Gastrocnemius medialis (tissue), 4 donors: Measurements from ENCODE around the gene CEMP1.
"Not testable (repeated sequence)": the region's sequence is repeated elsewhere in the genome, so short reads cannot be mapped to it uniquely, and the experiment has no call there.

Experiments
- POLR2A ChIP-seq, 2 donors: fragments of 450-650 bp; IDR thresholded peaks; one replicate each; pipeline ENCODE4 v1.6.1; 2017; ENCODE audit warnings: antibody characterized with exemption in 2 of 2, mild to moderate bottlenecking in 2 of 2, moderate library complexity in 2 of 2
- TF ChIP-seq, protein P1 (sequence below), 5 experiments: fragments of 450-650 bp in 3 of 5; fragments of 200-600 bp in 2 of 5; sonication (generic) in 2 of 5; IDR thresholded peaks in 4 of 5; conservative IDR thresholded peaks in 1 of 5; 1 replicate in 4 of 5; 2 replicates in 1 of 5; pipeline ENCODE4 v1.5.1; 2016 to 2019; ENCODE audit warnings: antibody characterized with exemption in 5 of 5, mild to moderate bottlenecking in 3 of 5, moderate library complexity in 3 of 5

DNA sequence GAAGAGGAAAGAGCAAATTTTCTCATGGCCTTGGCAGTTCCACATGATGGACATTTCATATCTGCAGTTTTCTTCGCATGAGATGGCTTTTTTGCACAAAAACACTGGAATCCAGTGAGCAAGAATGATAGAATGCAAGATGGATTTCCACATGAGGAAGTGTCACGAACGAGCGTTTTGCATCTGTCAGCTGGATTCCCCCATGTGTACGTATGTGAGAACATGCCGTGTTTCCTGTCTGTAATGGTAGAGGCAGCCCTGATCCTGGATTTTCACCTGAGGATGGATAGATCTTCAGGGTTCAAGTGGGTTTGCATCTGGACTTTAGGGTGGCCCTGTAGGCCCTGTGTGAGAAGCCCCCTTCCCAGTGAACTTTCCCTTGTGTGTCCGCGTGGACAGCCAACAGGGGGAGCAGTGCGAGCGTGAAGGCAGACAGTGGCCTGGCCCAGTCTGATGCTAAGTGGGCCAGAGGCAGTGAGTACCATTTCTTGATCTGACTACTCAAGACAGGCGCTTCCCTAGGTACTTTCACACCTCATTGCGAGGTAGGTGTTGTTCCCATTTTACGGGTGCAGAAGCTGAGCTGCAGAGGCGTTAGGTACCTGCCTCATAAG, 8.7 kb upstream of the CEMP1 start:
- TF ChIP-seq, protein P1, sequence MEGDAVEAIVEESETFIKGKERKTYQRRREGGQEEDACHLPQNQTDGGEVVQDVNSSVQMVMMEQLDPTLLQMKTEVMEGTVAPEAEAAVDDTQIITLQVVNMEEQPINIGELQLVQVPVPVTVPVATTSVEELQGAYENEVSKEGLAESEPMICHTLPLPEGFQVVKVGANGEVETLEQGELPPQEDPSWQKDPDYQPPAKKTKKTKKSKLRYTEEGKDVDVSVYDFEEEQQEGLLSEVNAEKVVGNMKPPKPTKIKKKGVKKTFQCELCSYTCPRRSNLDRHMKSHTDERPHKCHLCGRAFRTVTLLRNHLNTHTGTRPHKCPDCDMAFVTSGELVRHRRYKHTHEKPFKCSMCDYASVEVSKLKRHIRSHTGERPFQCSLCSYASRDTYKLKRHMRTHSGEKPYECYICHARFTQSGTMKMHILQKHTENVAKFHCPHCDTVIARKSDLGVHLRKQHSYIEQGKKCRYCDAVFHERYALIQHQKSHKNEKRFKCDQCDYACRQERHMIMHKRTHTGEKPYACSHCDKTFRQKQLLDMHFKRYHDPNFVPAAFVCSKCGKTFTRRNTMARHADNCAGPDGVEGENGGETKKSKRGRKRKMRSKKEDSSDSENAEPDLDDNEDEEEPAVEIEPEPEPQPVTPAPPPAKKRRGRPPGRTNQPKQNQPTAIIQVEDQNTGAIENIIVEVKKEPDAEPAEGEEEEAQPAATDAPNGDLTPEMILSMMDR (IDR thresholded peaks at IDR 0.05 in 4 of 5, conservative IDR thresholded peaks at IDR 0.05 in 1 of 5) = peak in 3 of 5 experiments; percentile 30 to 59 (median 40)
- not testable (repeated sequence) for TF ChIP-seq POLR2A (IDR thresholded peaks at IDR 0.05)
